H9 (cell line): ENCODE results near the gene FLCN. TPM values are rescaled to one million over a fixed set of nuclear protein-coding genes. Genes with fewer than 3 reads are reported as not detected.

Experiments used
- DNase-seq: peaks from one replicate; pipeline ENCODE4 v3.0.0-alpha.2; 2017
- H2AFZ ChIP-seq: one replicate; pipeline ENCODE4 v1.6.1; 2013; ENCODE audit warnings: mild to moderate bottlenecking, low read length, control low read depth, moderate library complexity
- H2AK5ac ChIP-seq: 2 replicates; pipeline ENCODE4 v1.6.1; 2013; ENCODE audit warnings: low read length, control low read depth, mixed read lengths; ENCODE audit not compliant: insufficient read length
- H2BK120ac ChIP-seq: one replicate; pipeline ENCODE4 v1.6.1; 2013; ENCODE audit warnings: low read depth, mild to moderate bottlenecking, low read length, control low read depth, inconsistent platforms; ENCODE audit not compliant: poor library complexity, severe bottlenecking
- H2BK12ac ChIP-seq: 2 replicates; pipeline ENCODE4 v1.6.1; 2013; ENCODE audit warnings: low read length, control low read depth, mixed read lengths, low read depth; ENCODE audit not compliant: insufficient read length
- H2BK15ac ChIP-seq: 2 replicates; pipeline ENCODE4 v1.6.1; 2013; ENCODE audit warnings: low read depth, low read length, control low read depth
- H2BK20ac ChIP-seq: one replicate; pipeline ENCODE4 v1.6.1; 2013; ENCODE audit warnings: low read depth, mild to moderate bottlenecking, low read length, control low read depth, inconsistent platforms; ENCODE audit not compliant: poor library complexity, severe bottlenecking
- H2BK5ac ChIP-seq: 2 replicates; pipeline ENCODE4 v1.6.1; 2013; ENCODE audit warnings: low read length, control low read depth, mixed read lengths; ENCODE audit not compliant: insufficient read length
- H3K14ac ChIP-seq: 2 replicates; pipeline ENCODE4 v1.6.1; 2013; ENCODE audit warnings: low read length, control low read depth; ENCODE audit not compliant: insufficient read depth
- H3K18ac ChIP-seq: 2 replicates; pipeline ENCODE4 v1.6.1; 2013; ENCODE audit warnings: low read depth, mild to moderate bottlenecking, mixed read lengths, low read length, control low read depth; ENCODE audit not compliant: insufficient read length
- H3K23ac ChIP-seq: 2 replicates; pipeline ENCODE4 v1.6.1; 2013; ENCODE audit warnings: low read length, control low read depth, mixed read lengths, low read depth; ENCODE audit not compliant: insufficient read length
- H3K23me2 ChIP-seq: 2 replicates; pipeline ENCODE4 v1.6.1; 2013; ENCODE audit warnings: low read depth, mild to moderate bottlenecking, mixed read lengths, low read length, control low read depth; ENCODE audit not compliant: insufficient read length, poor library complexity, severe bottlenecking
- H3K27ac ChIP-seq: 2 replicates; pipeline ENCODE4 v1.5.1; 2013; ENCODE audit warnings: low read length, control low read depth, mixed read lengths, low read depth; ENCODE audit not compliant: insufficient read length
- H3K27me3 ChIP-seq: 2 replicates; pipeline ENCODE4 v1.6.1; 2013; ENCODE audit warnings: low read length, control low read depth, inconsistent platforms; ENCODE audit not compliant: insufficient read depth
- H3K4ac ChIP-seq: 2 replicates; pipeline ENCODE4 v1.6.1; 2013; ENCODE audit warnings: low read depth, mild to moderate bottlenecking, control low read depth, inconsistent platforms, low read length, moderate library complexity
- H3K4me1 ChIP-seq: 2 replicates; pipeline ENCODE4 v1.6.1; 2013; ENCODE audit warnings: low read length, control low read depth, inconsistent platforms; ENCODE audit not compliant: insufficient read depth
- H3K4me2 ChIP-seq: 2 replicates; pipeline ENCODE4 v1.6.1; 2013; ENCODE audit warnings: low read length, control low read depth, mixed read lengths; ENCODE audit not compliant: insufficient read length, insufficient read depth
- H3K56ac ChIP-seq: 2 replicates; pipeline ENCODE4 v1.6.1; 2013; ENCODE audit warnings: low read depth, mild to moderate bottlenecking, mixed read lengths, low read length, control low read depth; ENCODE audit not compliant: insufficient read length
- H3K79me1 ChIP-seq: 2 replicates; pipeline ENCODE4 v1.6.1; 2013; ENCODE audit warnings: low read depth, mild to moderate bottlenecking, moderate library complexity, low read length, control low read depth, inconsistent platforms; ENCODE audit not compliant: insufficient read depth, poor library complexity, severe bottlenecking
- H3K79me2 ChIP-seq: 2 replicates; pipeline ENCODE4 v1.6.1; 2013; ENCODE audit warnings: low read length, control low read depth, inconsistent platforms; ENCODE audit not compliant: insufficient read depth
- H3K9ac ChIP-seq: 2 replicates; pipeline ENCODE4 v1.6.1; 2013; ENCODE audit warnings: low read length, control low read depth, mixed read lengths; ENCODE audit not compliant: insufficient read length; ENCODE audit errors: extremely low read depth
- H3K9me3 ChIP-seq: one replicate; pipeline ENCODE4 v1.6.1; 2013; ENCODE audit warnings: low read depth, low read length, inconsistent platforms; ENCODE audit not compliant: control insufficient read depth
- H3T11ph ChIP-seq: one replicate; pipeline ENCODE4 v1.6.1; 2013; ENCODE audit warnings: mild to moderate bottlenecking, low read length, control low read depth, inconsistent platforms
- H4K20me1 ChIP-seq: one replicate; pipeline ENCODE4 v1.6.1; 2013; ENCODE audit not compliant: control insufficient read depth, insufficient read length, insufficient read depth
- H4K5ac ChIP-seq: 2 replicates; pipeline ENCODE4 v1.6.1; 2013; ENCODE audit warnings: low read depth, mild to moderate bottlenecking, mixed read lengths, low read length, control low read depth; ENCODE audit not compliant: insufficient read length
- H4K8ac ChIP-seq: replicated peaks from 2 replicates; pipeline ENCODE4 v1.6.1; 2013; ENCODE audit warnings: low read length, control low read depth, mixed read lengths, low read depth; ENCODE audit not compliant: insufficient read length
- H4K91ac ChIP-seq: 2 replicates; pipeline ENCODE4 v1.6.1; 2013; ENCODE audit warnings: low read depth, mild to moderate bottlenecking, moderate library complexity, mixed read lengths, low read length, control low read depth; ENCODE audit not compliant: insufficient read length
- H3K27ac Mint-ChIP-seq, 3 experiments: 2 replicates in 2 of 3; 3 replicates in 1 of 3; pipeline ENCODE4 v1.8.0; 2020 to 2021; ENCODE audit warnings: mixed read lengths in 3 of 3, mild to moderate bottlenecking in 1 of 3, moderate library complexity in 1 of 3
- H3K27me3 Mint-ChIP-seq: 2 replicates; pipeline ENCODE4 v1.8.0; 2021; ENCODE audit warnings: low read depth, mild to moderate bottlenecking, moderate library complexity, mixed read lengths
- H3K36me3 Mint-ChIP-seq, 3 experiments: 2 replicates in 2 of 3; 3 replicates in 1 of 3; pipeline ENCODE4 v1.8.0; 2020 to 2021; ENCODE audit warnings: low read depth in 3 of 3, mixed read lengths in 3 of 3; ENCODE audit not compliant: insufficient read depth in 1 of 3
- H3K4me1 Mint-ChIP-seq, 2 experiments: 2 replicates each; pipeline ENCODE4 v1.8.0; 2020; ENCODE audit warnings: mixed read lengths in 2 of 2
- H3K4me3 Mint-ChIP-seq, 2 experiments: 2 replicates in 1 of 2; 3 replicates in 1 of 2; pipeline ENCODE4 v1.8.0; 2020 to 2021; ENCODE audit warnings: mild to moderate bottlenecking in 2 of 2, mixed read lengths in 2 of 2, moderate library complexity in 1 of 2
- H3K9me3 Mint-ChIP-seq, 2 experiments: 2 replicates in 1 of 2; 3 replicates in 1 of 2; pipeline ENCODE4 v1.8.0; 2020; ENCODE audit warnings: mild to moderate bottlenecking in 2 of 2, mixed read lengths in 2 of 2, moderate library complexity in 1 of 2
- CTCF ChIP-seq: fragments of 200-600 bp; sonication (generic); conservative IDR thresholded peaks from 3 replicates; pipeline ENCODE4 v1.8.0; 2021; ENCODE audit warnings: antibody characterized with exemption, mild to moderate bottlenecking
- WGBS: extraction: QIAGEN DNeasy Blood & Tissue Kit; methylation state at CpG from one replicate; pipeline ENCODE4 v1.1.7; 2013; ENCODE audit warnings: missing lambda C conversion rate, low lambda C conversion rate, mixed read lengths; ENCODE audit not compliant: insufficient read length; ENCODE audit errors: extremely low coverage; 5-methylcytosine and 5-hydroxymethylcytosine counted together
- total RNA-seq: library from RNA; stranded (reverse); gene quantifications from 2 replicates; pipeline ENCODE4 v1.2.1, GENCODE V29; 2021

The FLCN gene
- total RNA-seq, 1 experiment from 2014 or later: 33.3 TPM

- no peaks in the 10 kb centered on the region for H3K23me2 ChIP-seq
- H3K23ac ChIP-seq: no peak overlapping the region
- H3K4me2 ChIP-seq: no peak overlapping the region
- H3K4ac ChIP-seq: no peak overlapping the region
- no peak overlapping the region for H3K18ac ChIP-seq
- H3K4me1 Mint-ChIP-seq: peaks cover 2 to 16% of the 10 kb centered on the region in 2 experiments; a peak in 2 of 4 replicates
- H3K27ac Mint-ChIP-seq: peak overlapping the region in 2 of 3 experiments; percentile 13 to 73; a peak in 3 of 7 replicates
- H3K9me3 ChIP-seq: no peaks in the 10 kb centered on the region
- no peak overlapping the region for H3K14ac ChIP-seq
- no peak overlapping the region for H2BK120ac ChIP-seq
- TF ChIP-seq CTCF: no peak
- no CpG with 5 or more reads among the region's 9 CpGs for WGBS
- no peaks in the 10 kb centered on the region for H3K79me1 ChIP-seq
- H2BK20ac ChIP-seq: no peak overlapping the region
- no peaks in the 10 kb centered on the region for H3K9me3 Mint-ChIP-seq
- no peak overlapping the region for H2BK15ac ChIP-seq
- DNase-seq: no peak
- no peak overlapping the region for H2AFZ ChIP-seq
- no peaks in the 10 kb centered on the region for H3K4me1 ChIP-seq
- H4K91ac ChIP-seq: no peak overlapping the region
- no peak overlapping the region for H3K9ac ChIP-seq
- no peak overlapping the region for H4K5ac ChIP-seq
- H3K36me3 Mint-ChIP-seq: peaks cover 12 to 57% (median 36%) of the 10 kb centered on the region in 3 experiments; a peak in 6 of 7 replicates
- no peak overlapping the region for H3K27ac ChIP-seq
- no peak overlapping the region for H2BK5ac ChIP-seq
- no peak overlapping the region for H3T11ph ChIP-seq
- H4K20me1 ChIP-seq: no peaks in the 10 kb centered on the region
- no peaks in the 10 kb centered on the region for H3K27me3 Mint-ChIP-seq
- H3K79me2 ChIP-seq: no peaks in the 10 kb centered on the region
- H3K27me3 ChIP-seq: no peaks in the 10 kb centered on the region
- no peak overlapping the region for H3K4me3 Mint-ChIP-seq
- no peak overlapping the region for H4K8ac ChIP-seq
- H3K56ac ChIP-seq: no peak overlapping the region
- H2BK12ac ChIP-seq: no peak overlapping the region
- H2AK5ac ChIP-seq: no peak overlapping the region
Observed at GRCh38 chr17:17170346-17170985, 66.5 kb downstream of the FLCN start.
